HG03108 (cell line): Measurements from ENCODE around the gene HTR3B.
"Not testable (repeated sequence)": the region's sequence is repeated elsewhere in the genome, so short reads cannot be mapped to it uniquely, and the experiment has no call there.

Experiments used
- ATAC-seq: cut with Tn5 transposase; IDR thresholded peaks from one replicate; pipeline ENCODE4 v1.9.1; 2021; ENCODE audit warnings: moderate library complexity; ENCODE audit not compliant: unreplicated experiment

The HTR3B gene

GRCh38 chr11:113904379-113905101, at the start of gene HTR3B:
TSS of gene HTR3B (plus strand) at chr11:113904796. CDS start at chr11:113904934, 138 bp downstream.
- ATAC-seq = no peak

- ATAC-seq = no peak
These were observed 48.8 kb upstream of the HTR3B start for GRCh38 chr11:113855803-113856202.

GRCh38 chr11:113856966-113857759, 47.4 kb upstream of the HTR3B start:
- ATAC-seq = no peak

GRCh38 chr11:113859665-113860064, 44.9 kb upstream of the HTR3B start:
- ATAC-seq = no peak

- no peak for ATAC-seq
These were observed 42.2 kb upstream of the HTR3B start for GRCh38 chr11:113862435-113862834.

- no peak for ATAC-seq
These were observed 40.2 kb upstream of the HTR3B start for GRCh38 chr11:113864410-113864809.

- no peak for ATAC-seq
These were observed 38.7 kb upstream of the HTR3B start for GRCh38 chr11:113865873-113866272.

GRCh38 chr11:113867843-113868503, 36.6 kb upstream of the HTR3B start:
- no peak for ATAC-seq

GRCh38 chr11:113871336-113871735, 33.3 kb upstream of the HTR3B start:
- ATAC-seq = no peak

- ATAC-seq = no peak
These were observed 31.4 kb upstream of the HTR3B start for GRCh38 chr11:113873236-113873626.

- ATAC-seq = no peak
These were observed 30.5 kb upstream of the HTR3B start for GRCh38 chr11:113874096-113874495.

- peak; percentile 23 for ATAC-seq
These were observed 29.9 kb upstream of the HTR3B start for GRCh38 chr11:113874581-113875233.

- ATAC-seq = peak; percentile 82
These were observed 29.1 kb upstream of the HTR3B start, which contains the start of gene USP28 for GRCh38 chr11:113875234-113876073. TSS of gene USP28 (minus strand) at chr11:113875572. CDS start at chr11:113875501, 71 bp downstream.

- ATAC-seq = no peak
These were observed 28.4 kb upstream of the HTR3B start for GRCh38 chr11:113876074-113876797.

GRCh38 chr11:113876798-113877669, 27.6 kb upstream of the HTR3B start:
- ATAC-seq = no peak

- no peak for ATAC-seq
These were observed 26.9 kb upstream of the HTR3B start for GRCh38 chr11:113877670-113878055.

- not testable (repeated sequence) for ATAC-seq
These were observed 25.1 kb upstream of the HTR3B start for GRCh38 chr11:113879446-113879845.

GRCh38 chr11:113880971-113881370, 23.6 kb upstream of the HTR3B start:
- no peak for ATAC-seq

- ATAC-seq = no peak
These were observed 22.7 kb upstream of the HTR3B start for GRCh38 chr11:113881856-113882255.
